Loucy (cell line): ENCODE measurements around the gene CILP.

ENCODE experiments used
- H2AFZ ChIP-seq: fragments of 200-600 bp; sonication (generic); 2 replicates; pipeline ENCODE4 v1.6.0; 2016; ENCODE audit warnings: antibody characterized with exemption, mild to moderate bottlenecking, low read length, moderate library complexity
- H3F3A ChIP-seq: fragments of 200-600 bp; 2 replicates; pipeline ENCODE4 v1.6.0; 2016; ENCODE audit warnings: antibody characterized with exemption, low read depth, mild to moderate bottlenecking
- H3K27me3 ChIP-seq: fragments of 200-600 bp; sonication (generic); 2 replicates; pipeline ENCODE4 v1.6.1; 2014; ENCODE audit warnings: low read length, mild to moderate bottlenecking; ENCODE audit not compliant: insufficient read depth, poor library complexity, severe bottlenecking
- H3K36me3 ChIP-seq: fragments of 200-600 bp; sonication (generic); 2 replicates; pipeline ENCODE4 v1.6.1; 2016; ENCODE audit warnings: low read length; ENCODE audit not compliant: insufficient read depth
- H3K4me1 ChIP-seq: fragments of 200-600 bp; sonication (generic); 2 replicates; pipeline ENCODE4 v1.5.1; 2014; ENCODE audit warnings: low read length, mild to moderate bottlenecking; ENCODE audit not compliant: insufficient read depth, poor library complexity, severe bottlenecking
- H3K4me2 ChIP-seq: fragments of 200-600 bp; sonication (generic); 2 replicates; pipeline ENCODE4 v1.6.0; 2014; ENCODE audit warnings: antibody characterized with exemption, low read length, low read depth, mild to moderate bottlenecking; ENCODE audit not compliant: poor library complexity, severe bottlenecking
- H3K4me3 ChIP-seq: fragments of 200-600 bp; sonication (generic); 2 replicates; pipeline ENCODE4 v1.5.1; 2014; ENCODE audit warnings: low read length, mild to moderate bottlenecking, mixed read lengths; ENCODE audit not compliant: poor library complexity, severe bottlenecking
- H3K79me2 ChIP-seq: fragments of 200-600 bp; sonication (generic); 2 replicates; pipeline ENCODE4 v1.6.1; 2014; ENCODE audit warnings: low read length; ENCODE audit not compliant: insufficient read depth
- H3K9ac ChIP-seq: fragments of 200-600 bp; sonication (generic); 2 replicates; pipeline ENCODE4 v1.6.0; 2014; ENCODE audit warnings: mild to moderate bottlenecking, low read depth, low read length, moderate library complexity; ENCODE audit not compliant: poor library complexity, severe bottlenecking
- H3K9me2 ChIP-seq: fragments of 200-600 bp; sonication (generic); replicated peaks from 2 replicates; pipeline ENCODE4 v1.6.1; 2016; ENCODE audit warnings: low read depth, low read length, mixed read lengths
- H3K9me3 ChIP-seq: fragments of 200-600 bp; sonication (generic); 2 replicates; pipeline ENCODE4 v1.6.1; 2014; ENCODE audit warnings: mild to moderate bottlenecking, antibody characterized with exemption, low read length, low read depth; ENCODE audit not compliant: insufficient read depth
- H4K20me1 ChIP-seq: fragments of 200-600 bp; sonication (generic); 2 replicates; pipeline ENCODE4 v1.6.0; 2014; ENCODE audit warnings: antibody characterized with exemption, low read length, mild to moderate bottlenecking; ENCODE audit not compliant: insufficient read depth, poor library complexity, severe bottlenecking
- CTCF ChIP-seq: fragments of 200-600 bp; sonication (generic); conservative IDR thresholded peaks from 2 replicates; pipeline ENCODE4 v1.5.1; 2014; ENCODE audit warnings: mild to moderate bottlenecking, antibody characterized with exemption, low read length
- EZH2phosphoT487 ChIP-seq: fragments of 200-600 bp; IDR thresholded peaks from 2 replicates; pipeline ENCODE4 v1.6.1; 2018; ENCODE audit warnings: antibody characterized with exemption, mild to moderate bottlenecking, moderate library complexity, borderline replicate concordance

Gene CILP

GRCh38 chr15:65209701-65210643 is 1.3 kb downstream of the CILP start:
- Histone ChIP-seq H3K36me3 (no peaks in the 10 kb centered on the region), H3K9me3 (no peaks in the 10 kb centered on the region), H2AFZ (no peak overlapping the region), H3K4me2 (no peak overlapping the region), H4K20me1 (no peaks in the 10 kb centered on the region), H3K27me3 (no peaks in the 10 kb centered on the region), H3K9ac (no peak overlapping the region), H3K4me3 (no peak overlapping the region), H3F3A (no peaks in the 10 kb centered on the region), H3K4me1 (no peaks in the 10 kb centered on the region), H3K9me2 (no peaks in the 10 kb centered on the region), H3K79me2 (no peaks in the 10 kb centered on the region)
- TF ChIP-seq EZH2phosphoT487 = no peak
- TF ChIP-seq CTCF = no peak

DNA sequence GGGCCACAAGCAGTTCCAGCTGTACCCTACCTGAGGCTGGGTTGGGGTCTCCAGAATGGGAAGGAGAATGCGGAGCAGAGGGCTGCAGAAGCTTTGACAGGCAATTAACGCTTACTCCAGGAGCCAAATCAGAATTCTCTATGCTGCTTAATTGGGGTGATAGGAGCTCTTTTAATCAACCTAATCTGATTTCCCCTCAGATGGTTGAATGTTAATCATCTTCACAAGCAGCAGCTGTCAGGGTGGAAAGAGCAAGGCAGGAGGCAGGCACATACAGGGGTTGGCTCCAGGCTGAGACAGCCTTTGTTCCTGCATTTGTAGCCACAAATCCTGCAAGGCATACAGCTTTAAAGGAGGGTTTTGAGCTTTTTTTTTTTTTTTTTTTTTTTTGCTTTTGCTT is 2.6 kb downstream of the CILP start:
- H3K4me1 ChIP-seq = no peaks in the 10 kb centered on the region
- no peaks in the 10 kb centered on the region for H3K79me2 ChIP-seq
- H3K9me2 ChIP-seq = no peaks in the 10 kb centered on the region
- H3K9me3 ChIP-seq = no peaks in the 10 kb centered on the region
- no peaks in the 10 kb centered on the region for H3K36me3 ChIP-seq
- no peak for TF ChIP-seq CTCF
- no peak for TF ChIP-seq EZH2phosphoT487
- no peak overlapping the region for H3K4me2 ChIP-seq
- no peaks in the 10 kb centered on the region for H4K20me1 ChIP-seq
- no peak overlapping the region for H3K4me3 ChIP-seq
- H3K9ac ChIP-seq = no peak overlapping the region
- no peaks in the 10 kb centered on the region for H3K27me3 ChIP-seq
- no peaks in the 10 kb centered on the region for H3F3A ChIP-seq
- H2AFZ ChIP-seq = no peak overlapping the region

GRCh38 chr15:65207280-65207840 is 3.9 kb downstream of the CILP start:
- H4K20me1 ChIP-seq = no peaks in the 10 kb centered on the region
- no peaks in the 10 kb centered on the region for H3K27me3 ChIP-seq
- no peaks in the 10 kb centered on the region for H3F3A ChIP-seq
- H3K9me2 ChIP-seq = no peaks in the 10 kb centered on the region
- no peak overlapping the region for H3K9ac ChIP-seq
- H3K79me2 ChIP-seq = no peaks in the 10 kb centered on the region
- H3K36me3 ChIP-seq = no peaks in the 10 kb centered on the region
- H3K9me3 ChIP-seq = no peaks in the 10 kb centered on the region
- H3K4me2 ChIP-seq = no peak overlapping the region
- H3K4me3 ChIP-seq = no peak overlapping the region
- H3K4me1 ChIP-seq = no peaks in the 10 kb centered on the region
- no peak overlapping the region for H2AFZ ChIP-seq
- TF ChIP-seq CTCF (no peak), EZH2phosphoT487 (no peak)
